K562 (cell line): Measurements from ENCODE around the gene KCNA4. TPM values are rescaled to one million over a fixed set of nuclear protein-coding genes. Genes with fewer than 3 reads are reported as not detected.

ENCODE experiments used
- ATAC-seq: fragments of 200-7000 bp; cut with Tn5 transposase; 3 replicates; pipeline ENCODE4 v1.9.1; 2020; ENCODE audit warnings: moderate library complexity
- Bru-seq: library from RNA; stranded (reverse); fragments of 400-500 nt; gene quantifications from one replicate; lab custom pipeline; 2021; lab: Mats Ljungman, UMichigan
- BruChase-seq, 2 experiments: library from RNA; stranded (reverse); fragments of 400-500 nt; gene quantifications; one replicate each; lab custom pipeline; 2021; lab: Mats Ljungman, UMichigan
- BruUV-seq: library from RNA; stranded (reverse); fragments of 400-500 nt; replicated peaks from 2 replicates; lab custom pipeline; 2021; lab: Mats Ljungman, UMichigan
- CTCF ChIA-PET: fragments of 300-600 bp; formaldehyde crosslinking; extraction: SDS; loops from one replicate; lab custom pipeline; 2021; ENCODE audit warnings: low intra/inter-chr PET ratio; lab: Yijun Ruan, JAX
- POLR2A ChIA-PET: fragments of 300-600, 350-650 bp; sonication (Branson Sonifier 250); formaldehyde crosslinking; extraction: SDS; loops from one replicate; lab custom pipeline; 2021; ENCODE audit warnings: antibody characterized with exemption, inconsistent platforms; lab: Yijun Ruan, JAX
- DNase-seq, 4 experiments: peaks; one replicate each; pipeline versions ENCODE4 v3.0.0 to v3.0.0-alpha.2; 2011 to 2018; ENCODE audit warnings: low spot score in 3 of 4, mixed read lengths in 3 of 4; ENCODE audit errors: extremely low read depth in 1 of 4
- FAIRE-seq: peaks from 2 replicates; lab custom pipeline; 2011; peaks lifted over from hg19 to GRCh38; lab: Jason Lieb, UNC
- H2AFZ ChIP-seq: 2 replicates; pipeline ENCODE4 v1.6.0; 2011; ENCODE audit warnings: low read depth, low read length, control low read depth, inconsistent platforms
- H3K27ac ChIP-seq: fragments of 200-600 bp; 3 replicates; pipeline ENCODE4 v1.8.0; 2011; ENCODE audit warnings: low read depth, mild to moderate bottlenecking, control low read depth, inconsistent platforms, low read length, moderate library complexity, mixed read lengths; ENCODE audit errors: extremely low read depth
- H3K27me3 ChIP-seq, 2 experiments: fragments of 300-600 bp in 1 of 2; 2 replicates in 1 of 2; 3 replicates in 1 of 2; pipeline versions ENCODE4 v1.6.0 to v1.8.0; 2011; ENCODE audit warnings: inconsistent platforms in 2 of 2, low read length in 2 of 2, mild to moderate bottlenecking in 1 of 2, mixed read lengths in 1 of 2, moderate library complexity in 1 of 2; ENCODE audit not compliant: control insufficient read depth in 2 of 2, insufficient read depth in 2 of 2
- H3K36me3 ChIP-seq: fragments of 300-600 bp; 3 replicates; pipeline ENCODE4 v1.8.0; 2011; ENCODE audit warnings: mild to moderate bottlenecking, low read length, inconsistent platforms; ENCODE audit not compliant: control insufficient read depth, insufficient read depth
- H3K4me1 ChIP-seq, 2 experiments: fragments of 200-600 bp in 1 of 2; replicated peaks in 1 of 2; 2 replicates in 1 of 2; 3 replicates in 1 of 2; pipeline versions ENCODE4 v1.5.1 to v1.8.0; 2011; ENCODE audit warnings: inconsistent platforms in 2 of 2, low read length in 2 of 2, mild to moderate bottlenecking in 1 of 2, mixed read lengths in 1 of 2, moderate library complexity in 1 of 2; ENCODE audit not compliant: control insufficient read depth in 2 of 2, insufficient read depth in 2 of 2
- H3K4me2 ChIP-seq: 2 replicates; pipeline ENCODE4 v1.6.1; 2011; ENCODE audit warnings: low read length, control low read depth, inconsistent platforms, mixed read lengths; ENCODE audit not compliant: insufficient read depth
- H3K4me3 ChIP-seq: fragments of 200-600 bp; sonication (generic), shearing (Covaris generic); 2 replicates; pipeline ENCODE4 v1.5.1; 2016; ENCODE audit warnings: control low read depth, inconsistent platforms
- H3K79me2 ChIP-seq: fragments of 200-600 bp; 3 replicates; pipeline ENCODE4 v1.8.0; 2011; ENCODE audit warnings: low read length, inconsistent platforms; ENCODE audit not compliant: control insufficient read depth, insufficient read depth
- H3K9ac ChIP-seq, 2 experiments: 2 replicates each; pipeline versions ENCODE4 v1.6.0 to v1.6.1; 2011; ENCODE audit warnings: low read depth in 2 of 2, low read length in 2 of 2, control low read depth in 1 of 2, inconsistent platforms in 1 of 2, mild to moderate bottlenecking in 1 of 2, mixed read lengths in 1 of 2; ENCODE audit not compliant: insufficient read depth in 1 of 2
- H3K9me1 ChIP-seq: one replicate; pipeline ENCODE4 v1.6.0; 2011; ENCODE audit warnings: inconsistent platforms, mild to moderate bottlenecking, low read length, moderate library complexity; ENCODE audit not compliant: control insufficient read depth, insufficient read depth
- H3K9me3 ChIP-seq: replicated peaks from 2 replicates; pipeline ENCODE4 v1.5.1; 2011; ENCODE audit warnings: low read depth, low read length, inconsistent platforms; ENCODE audit not compliant: control insufficient read depth, insufficient read depth
- H4K20me1 ChIP-seq: replicated peaks from 2 replicates; pipeline ENCODE4 v1.6.1; 2011; ENCODE audit warnings: low read length, inconsistent platforms, mixed read lengths; ENCODE audit not compliant: control insufficient read depth, insufficient read depth
- SAFB2 ChIP-seq: fragments of 200-400 bp; formaldehyde crosslinking; IDR thresholded peaks from 2 replicates; pipeline ENCODE4 v1.6.1; 2018; ENCODE audit warnings: borderline replicate concordance, low read length, low read depth, moderate library complexity; ENCODE audit not compliant: severe bottlenecking
- ZNF146 ChIP-seq: IDR thresholded peaks from one replicate; pipeline ENCODE4 v1.6.1; 2018; ENCODE audit warnings: missing compliant biosample characterization; ENCODE audit not compliant: unreplicated experiment
- WGBS: fragments of 100-300 bp; shearing (Covaris generic); methylation state at CpG from one replicate; pipeline ENCODE4 v1.1.6; 2016; ENCODE audit warnings: low coverage, mixed read lengths; ENCODE audit not compliant: insufficient coverage; ENCODE audit errors: missing lambda C conversion rate; 5-methylcytosine and 5-hydroxymethylcytosine counted together
- in situ Hi-C: fragments of 300-500 bp; cut with MboI; formaldehyde crosslinking; loops from 4 replicates; pipeline ENCODE4 v1.15.0; 2018; ENCODE audit warnings: inconsistent platforms, mixed read lengths
- intact Hi-C: fragments of 100-400 bp; cut with micrococcal nuclease; formaldehyde crosslinking; loops from 2 replicates; pipeline ENCODE4 v1.14.2; 2022
- long read RNA-seq, 3 experiments: library from polyadenylated mRNA in 2 of 3; library from RNA in 1 of 3; unstranded in 2 of 3; stranded (forward) in 1 of 3; transcript quantifications; one replicate each; pipeline ENCODE4 v2.0.0, GENCODE V29; 2019 to 2022
- polyA minus RNA-seq, 3 experiments: library from RNA; depleted of rRNA, polyadenylated mRNA; stranded (reverse); fragments of >200 nt; gene quantifications; 2 replicates each; pipeline ENCODE4 v1.2.3, GENCODE V29; 2011
- polyA plus RNA-seq, 8 experiments: library from polyadenylated mRNA; depleted of rRNA in 4 of 8; stranded (reverse) in 5 of 8; unstranded in 3 of 8; fragments of >200 nt; fragmentation: Nextera tagmentation in 2 of 8; fragmentation: Illumina TruSeq in 1 of 8; extraction: Ambion mirVana in 2 of 8; extraction: Trizol in 1 of 8; gene quantifications; 2 replicates each; pipeline versions ENCODE4 v1.2.1 to v1.2.3, GENCODE V29; 2011 to 2014; ENCODE audit warnings: inconsistent platforms in 1 of 8, missing spikeins in 1 of 8
- total RNA-seq, 7 experiments: library from RNA; depleted of rRNA in 6 of 7; stranded (reverse); fragments of >200 nt in 6 of 7; fragmentation: Illumina TruSeq in 2 of 7; extraction: Trizol in 2 of 7; gene quantifications; 2 replicates each; pipeline versions ENCODE4 v1.2.1 to v1.2.3, GENCODE V29; 2011 to 2021; ENCODE audit warnings: low replicate concordance in 1 of 7
- TF ChIP-seq, protein P1 (sequence below), 3 experiments: IDR thresholded peaks in 2 of 3; conservative IDR thresholded peaks in 1 of 3; 2 replicates each; pipeline ENCODE4 v1.5.1; 2011 to 2012; ENCODE audit warnings: low read length in 3 of 3, mild to moderate bottlenecking in 3 of 3, control low read depth in 2 of 3, improper control_type of control experiment in 1 of 3, inconsistent platforms in 1 of 3, low read depth in 1 of 3, mixed read lengths in 1 of 3, moderate library complexity in 1 of 3; ENCODE audit not compliant: insufficient read depth in 2 of 3
- TF ChIP-seq, protein P2 (sequence below), 2 experiments: IDR thresholded peaks; 2 replicates each; pipeline ENCODE4 v1.6.1; 2011; ENCODE audit warnings: borderline replicate concordance in 1 of 2, control low read depth in 1 of 2, low read depth in 1 of 2, low read length in 1 of 2, mild to moderate bottlenecking in 1 of 2, mixed read lengths in 1 of 2, moderate library complexity in 1 of 2; ENCODE audit not compliant: insufficient read depth in 1 of 2, insufficient read length in 1 of 2, poor library complexity in 1 of 2, severe bottlenecking in 1 of 2; ENCODE audit errors: extremely low read depth in 1 of 2
- TF ChIP-seq, protein P3 (sequence below): sonication (generic); formaldehyde crosslinking; IDR thresholded peaks from 2 replicates; pipeline ENCODE4 v1.8.0; 2022; ENCODE audit warnings: mild to moderate bottlenecking, missing genetic modification reagents
- TF ChIP-seq, protein P4 (sequence below): fragments of 450-650 bp; formaldehyde crosslinking; IDR thresholded peaks from 2 replicates; pipeline ENCODE4 v1.4.0; 2020; ENCODE audit warnings: mild to moderate bottlenecking, moderate library complexity

Gene KCNA4
- not detected in 2 replicates for total RNA-seq (2011; cell fraction: chromatin; rRNA removed; ENCODE audit: low replicate concordance)
- total RNA-seq (2011; cell fraction: nucleolus; rRNA removed) = not detected in 2 replicates
- not detected in 2 replicates for total RNA-seq (2011; cell fraction: nucleoplasm; rRNA removed)
- total RNA-seq (2014; rRNA removed) (not detected in 2 replicates), total RNA-seq (2014; rRNA removed; fragmentation: Illumina TruSeq; extraction: Trizol) (not detected in 2 replicates), total RNA-seq (2015; rRNA removed; fragmentation: Illumina TruSeq; extraction: Trizol) (not detected in 2 replicates), total RNA-seq (2021) (not detected in 2 replicates), polyA plus RNA-seq (2011; rRNA removed) (not detected in 2 replicates), polyA plus RNA-seq (2014; fragmentation: Illumina TruSeq; extraction: Trizol) (not detected in 2 replicates), polyA plus RNA-seq (2014; fragmentation: Nextera tagmentation; extraction: Ambion mirVana) (not detected), polyA plus RNA-seq (2014; rRNA removed) (not detected in 2 replicates), polyA minus RNA-seq (2011; rRNA and poly(A)+ RNA removed) (not detected in 2 replicates), Bru-seq, nascent RNA (not detected), BruChase-seq, experiment 1, labeled RNA remaining after a 2-hour chase (not detected), BruChase-seq, experiment 2, labeled RNA remaining after a 6-hour chase (not detected)
- not detected in 2 replicates for polyA plus RNA-seq (2011; cell fraction: cytosol; rRNA removed)
- not detected in 2 replicates for polyA plus RNA-seq (2011; cell fraction: nucleus; rRNA removed)
- polyA plus RNA-seq (2012) = not detected in 2 replicates
- not detected in 2 replicates for polyA minus RNA-seq (2011; cell fraction: cytosol; rRNA and poly(A)+ RNA removed)
- polyA minus RNA-seq (2011; cell fraction: nucleus; rRNA and poly(A)+ RNA removed) = not detected in 2 replicates
- long read RNA-seq, experiment 1 = 0 reads
- long read RNA-seq, experiment 2 = 0 reads
- long read RNA-seq, experiment 3 = 0 reads

DNA sequence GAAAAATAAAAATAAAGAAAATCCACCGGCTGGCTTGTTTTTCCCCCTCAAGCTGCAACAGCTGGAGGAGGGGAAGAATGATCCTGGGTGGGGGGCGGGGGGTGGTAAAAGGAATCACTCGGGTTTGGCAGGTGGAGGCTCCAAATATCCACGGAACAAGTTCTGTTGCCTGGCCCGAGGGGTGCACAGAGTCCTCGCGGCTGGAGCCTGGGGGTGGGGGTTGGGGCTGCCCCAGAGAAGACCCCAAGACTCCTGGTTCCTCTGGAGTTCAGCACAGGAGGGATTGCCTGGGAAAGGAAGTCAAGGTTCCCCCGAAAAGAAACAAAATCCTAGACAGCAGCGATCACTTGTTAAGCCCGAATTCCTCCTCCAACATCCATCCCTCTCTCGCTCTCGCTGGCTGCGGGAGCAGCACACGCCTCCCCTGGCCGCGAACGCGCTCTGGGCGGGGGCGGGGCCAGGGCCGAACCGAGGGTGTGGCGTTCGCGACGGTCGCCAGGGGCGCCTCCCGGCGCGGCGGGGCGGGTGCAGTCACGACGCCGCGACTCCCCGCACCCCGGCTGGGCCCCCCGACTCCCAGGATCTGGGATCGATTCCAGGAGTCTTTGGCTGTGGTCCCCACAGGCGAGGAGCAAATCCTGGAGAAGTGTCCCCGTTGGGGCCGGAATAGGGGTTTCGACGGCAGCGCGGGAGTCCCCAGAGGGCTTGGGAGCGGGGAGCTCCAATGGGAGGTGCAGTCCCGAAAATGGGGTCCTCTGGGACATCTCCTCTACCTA is at the start of gene KCNA4:
Gene KCNA4, minus strand, starts transcription at position 443 of the 776 bp plus-strand sequence. CDS start 4,352 bp downstream, outside the sequence.
- WGBS = 16% methylated on average over 13 of the region's 50 CpGs
- BruUV-seq = no TSS peak
- peak; percentile 97 for ATAC-seq
- TF ChIP-seq, protein P1, sequence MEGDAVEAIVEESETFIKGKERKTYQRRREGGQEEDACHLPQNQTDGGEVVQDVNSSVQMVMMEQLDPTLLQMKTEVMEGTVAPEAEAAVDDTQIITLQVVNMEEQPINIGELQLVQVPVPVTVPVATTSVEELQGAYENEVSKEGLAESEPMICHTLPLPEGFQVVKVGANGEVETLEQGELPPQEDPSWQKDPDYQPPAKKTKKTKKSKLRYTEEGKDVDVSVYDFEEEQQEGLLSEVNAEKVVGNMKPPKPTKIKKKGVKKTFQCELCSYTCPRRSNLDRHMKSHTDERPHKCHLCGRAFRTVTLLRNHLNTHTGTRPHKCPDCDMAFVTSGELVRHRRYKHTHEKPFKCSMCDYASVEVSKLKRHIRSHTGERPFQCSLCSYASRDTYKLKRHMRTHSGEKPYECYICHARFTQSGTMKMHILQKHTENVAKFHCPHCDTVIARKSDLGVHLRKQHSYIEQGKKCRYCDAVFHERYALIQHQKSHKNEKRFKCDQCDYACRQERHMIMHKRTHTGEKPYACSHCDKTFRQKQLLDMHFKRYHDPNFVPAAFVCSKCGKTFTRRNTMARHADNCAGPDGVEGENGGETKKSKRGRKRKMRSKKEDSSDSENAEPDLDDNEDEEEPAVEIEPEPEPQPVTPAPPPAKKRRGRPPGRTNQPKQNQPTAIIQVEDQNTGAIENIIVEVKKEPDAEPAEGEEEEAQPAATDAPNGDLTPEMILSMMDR (IDR thresholded peaks at IDR 0.05 in 2 of 3, conservative IDR thresholded peaks at IDR 0.05 in 1 of 3; ENCODE audit: insufficient read depth in 2 of 3, low read depth in 1 of 3, low read length in 3 of 3) = 0 out of 6 replicates have a peak, but pooled peaks of 1 of the 3 experiments have one; percentile 11
- TF ChIP-seq, protein P2, sequence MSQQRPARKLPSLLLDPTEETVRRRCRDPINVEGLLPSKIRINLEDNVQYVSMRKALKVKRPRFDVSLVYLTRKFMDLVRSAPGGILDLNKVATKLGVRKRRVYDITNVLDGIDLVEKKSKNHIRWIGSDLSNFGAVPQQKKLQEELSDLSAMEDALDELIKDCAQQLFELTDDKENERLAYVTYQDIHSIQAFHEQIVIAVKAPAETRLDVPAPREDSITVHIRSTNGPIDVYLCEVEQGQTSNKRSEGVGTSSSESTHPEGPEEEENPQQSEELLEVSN (IDR thresholded peaks at IDR 0.05; ENCODE audit: borderline replicate concordance in 1 of 2, extremely low read depth in 1 of 2, insufficient read depth in 1 of 2, insufficient read length in 1 of 2, low read depth in 1 of 2, low read length in 1 of 2, poor library complexity in 1 of 2, severe bottlenecking in 1 of 2) = peak in 1 of 2 experiments; percentile 48
- TF ChIP-seq SAFB2 = no peak
- TF ChIP-seq, protein P3, sequence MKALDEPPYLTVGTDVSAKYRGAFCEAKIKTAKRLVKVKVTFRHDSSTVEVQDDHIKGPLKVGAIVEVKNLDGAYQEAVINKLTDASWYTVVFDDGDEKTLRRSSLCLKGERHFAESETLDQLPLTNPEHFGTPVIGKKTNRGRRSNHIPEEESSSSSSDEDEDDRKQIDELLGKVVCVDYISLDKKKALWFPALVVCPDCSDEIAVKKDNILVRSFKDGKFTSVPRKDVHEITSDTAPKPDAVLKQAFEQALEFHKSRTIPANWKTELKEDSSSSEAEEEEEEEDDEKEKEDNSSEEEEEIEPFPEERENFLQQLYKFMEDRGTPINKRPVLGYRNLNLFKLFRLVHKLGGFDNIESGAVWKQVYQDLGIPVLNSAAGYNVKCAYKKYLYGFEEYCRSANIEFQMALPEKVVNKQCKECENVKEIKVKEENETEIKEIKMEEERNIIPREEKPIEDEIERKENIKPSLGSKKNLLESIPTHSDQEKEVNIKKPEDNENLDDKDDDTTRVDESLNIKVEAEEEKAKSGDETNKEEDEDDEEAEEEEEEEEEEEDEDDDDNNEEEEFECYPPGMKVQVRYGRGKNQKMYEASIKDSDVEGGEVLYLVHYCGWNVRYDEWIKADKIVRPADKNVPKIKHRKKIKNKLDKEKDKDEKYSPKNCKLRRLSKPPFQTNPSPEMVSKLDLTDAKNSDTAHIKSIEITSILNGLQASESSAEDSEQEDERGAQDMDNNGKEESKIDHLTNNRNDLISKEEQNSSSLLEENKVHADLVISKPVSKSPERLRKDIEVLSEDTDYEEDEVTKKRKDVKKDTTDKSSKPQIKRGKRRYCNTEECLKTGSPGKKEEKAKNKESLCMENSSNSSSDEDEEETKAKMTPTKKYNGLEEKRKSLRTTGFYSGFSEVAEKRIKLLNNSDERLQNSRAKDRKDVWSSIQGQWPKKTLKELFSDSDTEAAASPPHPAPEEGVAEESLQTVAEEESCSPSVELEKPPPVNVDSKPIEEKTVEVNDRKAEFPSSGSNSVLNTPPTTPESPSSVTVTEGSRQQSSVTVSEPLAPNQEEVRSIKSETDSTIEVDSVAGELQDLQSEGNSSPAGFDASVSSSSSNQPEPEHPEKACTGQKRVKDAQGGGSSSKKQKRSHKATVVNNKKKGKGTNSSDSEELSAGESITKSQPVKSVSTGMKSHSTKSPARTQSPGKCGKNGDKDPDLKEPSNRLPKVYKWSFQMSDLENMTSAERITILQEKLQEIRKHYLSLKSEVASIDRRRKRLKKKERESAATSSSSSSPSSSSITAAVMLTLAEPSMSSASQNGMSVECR (CRISPR knock-in tag) = no peak
- TF ChIP-seq, protein P4, sequence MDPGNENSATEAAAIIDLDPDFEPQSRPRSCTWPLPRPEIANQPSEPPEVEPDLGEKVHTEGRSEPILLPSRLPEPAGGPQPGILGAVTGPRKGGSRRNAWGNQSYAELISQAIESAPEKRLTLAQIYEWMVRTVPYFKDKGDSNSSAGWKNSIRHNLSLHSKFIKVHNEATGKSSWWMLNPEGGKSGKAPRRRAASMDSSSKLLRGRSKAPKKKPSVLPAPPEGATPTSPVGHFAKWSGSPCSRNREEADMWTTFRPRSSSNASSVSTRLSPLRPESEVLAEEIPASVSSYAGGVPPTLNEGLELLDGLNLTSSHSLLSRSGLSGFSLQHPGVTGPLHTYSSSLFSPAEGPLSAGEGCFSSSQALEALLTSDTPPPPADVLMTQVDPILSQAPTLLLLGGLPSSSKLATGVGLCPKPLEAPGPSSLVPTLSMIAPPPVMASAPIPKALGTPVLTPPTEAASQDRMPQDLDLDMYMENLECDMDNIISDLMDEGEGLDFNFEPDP (CRISPR knock-in tag) = no peak
- TF ChIP-seq ZNF146 (CRISPR knock-in tag) = no peak

More for the DNA sequence above, at the start of gene KCNA4:
- POLR2A ChIA-PET = no interaction called here
- no peaks in the 10 kb centered on the region for H3K9me1 ChIP-seq
- no peaks in the 10 kb centered on the region for H3K79me2 ChIP-seq
- no peaks in the 10 kb centered on the region for H3K36me3 ChIP-seq
- H3K9me3 ChIP-seq = no peaks in the 10 kb centered on the region
- no peak within 1 kb of the TSS for H2AFZ ChIP-seq
- intact Hi-C loops = no loop called here
- no peak for FAIRE-seq
- no peak within 1 kb of the TSS for H3K4me3 ChIP-seq
- H4K20me1 ChIP-seq = no peaks in the 10 kb centered on the region
- in situ Hi-C loops = no loop called here
- H3K9ac ChIP-seq = no peak within 1 kb of the TSS
- H3K27me3 ChIP-seq = no peaks in the 10 kb centered on the region
- no peak within 1 kb of the TSS for H3K4me2 ChIP-seq
- no peak within 1 kb of the TSS for H3K27ac ChIP-seq
- peaks cover 0 to 5% of the 10 kb centered on the region in 2 experiments; a peak in 1 of 5 replicates for H3K4me1 ChIP-seq
- CTCF ChIA-PET = no interaction called here
- peak; percentile 28 to 43 (median 38) for DNase-seq
